GM21786 (cell line): ENCODE measurements around the gene IFNAR2.
A peak's percentile ranks its signal among the peaks of the same experiment; 100 is the strongest.

ENCODE experiments used
- ATAC-seq: cut with Tn5 transposase; IDR thresholded peaks from one replicate; pipeline ENCODE4 v1.9.1; 2021; ENCODE audit not compliant: unreplicated experiment

IFNAR2 gene

GRCh38 chr21:33266050-33266788, 36.5 kb downstream of the IFNAR2 start, which contains the start of gene IL10RB:
TSS of gene IL10RB (plus strand) at chr21:33266367. CDS start at chr21:33266466, 99 bp downstream.
- ATAC-seq: no peak

- ATAC-seq: no peak
Measured at GRCh38 chr21:33266789-33267135, 37.0 kb downstream of the IFNAR2 start.

GRCh38 chr21:33267250-33267649, 37.5 kb downstream of the IFNAR2 start:
- ATAC-seq: no peak

GRCh38 chr21:33268393-33268736, 38.6 kb downstream of the IFNAR2 start:
- peak; percentile 5 for ATAC-seq

- peak; percentile 63 for ATAC-seq
Measured at GRCh38 chr21:33268737-33269441, 39.2 kb downstream of the IFNAR2 start.

GRCh38 chr21:33270986-33271385, 41.2 kb downstream of the IFNAR2 start:
- no peak for ATAC-seq

- ATAC-seq: no peak
Measured at GRCh38 chr21:33273044-33273443, 43.3 kb downstream of the IFNAR2 start.

- ATAC-seq: no peak
Measured at GRCh38 chr21:33278721-33279120, 49.0 kb downstream of the IFNAR2 start.

- ATAC-seq: no peak
Measured at GRCh38 chr21:33279330-33279820, 49.6 kb downstream of the IFNAR2 start.
